GM21515 (cell line): ENCODE results near the gene RNF212.
"Not testable (repeated sequence)": the region's sequence is repeated elsewhere in the genome, so short reads cannot be mapped to it uniquely, and the experiment has no call there.

ENCODE experiments used
- ATAC-seq: cut with Tn5 transposase; IDR thresholded peaks from one replicate; pipeline ENCODE4 v1.9.1; 2021; ENCODE audit not compliant: unreplicated experiment

Gene RNF212, protein sequence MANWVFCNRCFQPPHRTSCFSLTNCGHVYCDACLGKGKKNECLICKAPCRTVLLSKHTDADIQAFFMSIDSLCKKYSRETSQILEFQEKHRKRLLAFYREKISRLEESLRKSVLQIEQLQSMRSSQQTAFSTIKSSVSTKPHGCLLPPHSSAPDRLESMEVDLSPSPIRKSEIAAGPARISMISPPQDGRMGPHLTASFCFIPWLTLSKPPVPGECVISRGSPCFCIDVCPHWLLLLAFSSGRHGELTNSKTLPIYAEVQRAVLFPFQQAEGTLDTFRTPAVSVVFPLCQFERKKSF

DNA sequence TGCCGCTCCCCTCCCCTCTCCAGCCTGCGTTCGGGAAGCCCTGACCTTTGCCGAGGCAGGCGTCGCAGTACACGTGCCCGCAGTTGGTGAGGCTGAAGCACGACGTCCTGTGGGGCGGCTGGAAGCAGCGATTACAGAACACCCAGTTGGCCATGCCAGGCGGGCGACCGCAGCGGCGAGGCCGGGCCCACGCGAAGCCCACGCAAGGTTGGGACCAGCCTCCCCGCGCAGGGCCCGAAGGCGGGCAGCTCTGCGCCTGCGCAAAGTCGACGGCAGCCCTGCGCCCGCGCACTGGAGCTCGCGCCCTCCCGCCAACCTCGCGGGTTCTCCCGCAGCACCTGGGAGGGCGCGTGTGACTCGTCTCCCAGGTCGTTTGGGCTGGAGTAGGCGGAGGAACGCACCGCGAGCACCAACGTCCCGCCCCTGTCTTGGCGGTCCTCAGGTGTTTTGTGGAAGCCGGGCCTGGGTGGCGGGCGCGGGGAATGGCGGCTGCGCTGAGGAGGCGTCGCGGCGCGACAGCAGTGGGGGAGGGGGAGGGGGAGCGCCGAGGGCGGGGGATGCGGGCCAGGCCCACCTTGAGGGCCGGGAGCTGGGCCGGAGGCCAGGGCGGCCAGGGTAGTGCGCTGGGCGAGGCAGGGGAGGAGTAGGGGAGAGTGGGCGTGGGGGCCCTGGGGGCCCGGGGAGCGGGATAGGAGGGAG, at the start of gene RNF212:
Gene RNF212, minus strand, starts transcription at position 254 of the 699 bp plus-strand sequence. Its CDS starts 100 bp downstream, at position 154.
- ATAC-seq = no peak

DNA sequence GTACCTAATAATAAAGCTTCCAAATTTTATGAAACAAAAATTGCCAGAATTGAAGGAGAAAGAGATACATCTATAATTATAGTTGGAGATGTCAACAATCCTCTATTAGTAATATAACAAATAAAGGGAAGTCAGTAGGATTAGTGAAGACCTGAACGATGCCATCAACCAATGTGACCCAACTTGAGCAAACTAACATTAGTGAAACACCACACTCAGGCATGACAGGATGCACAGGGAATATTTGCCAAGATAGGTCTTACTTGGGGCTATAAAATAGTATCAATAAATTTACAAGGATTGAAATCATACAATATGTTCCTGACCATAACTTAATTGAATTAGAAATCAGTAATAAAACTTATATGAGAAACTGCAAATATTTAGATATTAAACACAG, 47.0 kb upstream of the RNF212 start:
- ATAC-seq = no peak

DNA sequence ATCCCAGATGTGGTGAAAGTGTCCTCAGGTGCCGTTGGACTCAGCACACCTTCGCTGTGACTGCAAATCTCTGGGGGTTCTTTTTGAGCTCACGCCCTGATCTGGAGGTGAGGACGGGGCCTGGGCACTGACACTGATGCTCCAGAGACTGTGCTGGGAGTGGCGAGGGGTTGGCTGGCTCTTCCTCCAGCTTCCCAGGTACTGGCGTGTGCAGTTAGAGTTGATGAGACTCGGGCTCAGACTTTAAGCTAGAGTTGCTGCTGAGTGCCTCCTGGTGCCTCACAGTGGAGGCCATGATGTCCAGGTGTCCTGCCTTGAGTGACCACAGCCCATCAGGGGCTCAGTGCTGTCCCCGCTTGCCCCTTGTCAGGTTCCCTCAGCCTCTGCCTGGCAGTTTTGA, 42.7 kb upstream of the RNF212 start:
- no peak for ATAC-seq

DNA sequence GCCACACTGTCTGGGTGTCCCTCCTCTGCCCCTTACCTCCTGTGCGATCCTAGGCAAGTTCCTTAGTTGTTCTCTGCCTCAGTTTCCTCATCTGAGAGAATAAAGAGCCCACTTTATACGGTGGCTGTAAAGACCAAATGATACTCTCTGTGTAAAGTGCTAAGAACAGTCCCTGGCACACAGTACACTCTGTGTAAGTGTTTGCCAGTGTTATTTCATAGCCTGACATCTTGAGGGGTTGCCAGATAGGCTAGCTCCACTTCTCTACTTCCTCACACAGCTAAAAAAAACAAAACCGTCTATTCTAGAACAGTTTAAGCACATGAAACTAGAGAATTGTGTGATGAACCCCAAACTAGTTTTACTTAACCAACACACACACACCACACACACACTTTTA, 42.0 kb upstream of the RNF212 start:
- no peak for ATAC-seq

DNA sequence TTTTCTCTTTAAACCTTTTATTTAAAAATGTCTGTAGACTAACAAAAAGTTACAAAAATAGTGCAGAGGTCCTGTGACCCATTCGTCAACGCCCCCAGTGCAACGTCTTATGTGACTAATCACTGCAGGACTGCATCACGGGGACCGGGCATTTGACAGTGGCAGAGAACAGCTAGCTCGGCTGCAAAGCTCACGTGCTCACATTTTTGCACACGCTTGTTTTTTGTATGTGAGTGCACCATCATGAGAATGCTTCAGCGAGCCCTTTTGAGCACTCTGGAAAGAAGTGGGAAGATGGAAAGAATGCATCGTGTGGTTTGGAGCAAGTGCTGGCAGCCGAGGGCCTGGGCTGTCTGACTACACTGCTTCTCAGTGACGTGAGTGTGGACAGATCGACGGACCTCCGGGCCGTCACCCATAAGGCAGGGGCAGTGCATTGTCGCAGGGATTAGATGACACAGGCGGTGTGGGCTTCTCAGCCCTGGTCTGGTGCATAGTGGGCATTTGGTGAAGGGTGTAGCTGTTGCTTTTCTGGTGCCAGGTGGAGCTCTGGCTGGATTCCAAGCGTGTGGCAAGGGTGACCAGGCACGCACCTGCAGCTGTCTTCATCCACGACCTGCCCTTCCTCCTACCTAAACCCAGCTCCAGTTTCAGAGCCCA, 41.3 kb upstream of the RNF212 start:
- ATAC-seq = no peak

DNA sequence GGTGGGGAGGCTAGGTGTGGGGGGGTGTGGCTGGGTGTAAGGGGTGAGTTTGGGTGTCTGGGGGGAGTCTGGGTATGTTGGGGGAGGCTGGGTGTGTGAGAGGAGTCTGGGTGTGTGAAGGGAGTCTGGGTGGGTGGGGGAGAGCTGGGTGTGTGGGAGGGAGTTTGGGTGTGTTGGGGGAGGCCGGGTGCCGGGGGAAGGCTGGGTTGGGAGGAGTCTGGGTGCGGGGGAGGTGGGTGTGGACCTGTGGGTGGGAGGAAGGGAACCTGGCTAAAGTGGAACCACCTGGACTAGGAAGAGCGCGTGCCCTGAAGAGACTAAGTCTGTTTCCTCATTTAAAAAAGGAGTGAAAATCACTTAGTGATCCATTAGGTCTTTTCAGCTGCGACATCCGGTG, 40.8 kb upstream of the RNF212 start:
- no peak for ATAC-seq

DNA sequence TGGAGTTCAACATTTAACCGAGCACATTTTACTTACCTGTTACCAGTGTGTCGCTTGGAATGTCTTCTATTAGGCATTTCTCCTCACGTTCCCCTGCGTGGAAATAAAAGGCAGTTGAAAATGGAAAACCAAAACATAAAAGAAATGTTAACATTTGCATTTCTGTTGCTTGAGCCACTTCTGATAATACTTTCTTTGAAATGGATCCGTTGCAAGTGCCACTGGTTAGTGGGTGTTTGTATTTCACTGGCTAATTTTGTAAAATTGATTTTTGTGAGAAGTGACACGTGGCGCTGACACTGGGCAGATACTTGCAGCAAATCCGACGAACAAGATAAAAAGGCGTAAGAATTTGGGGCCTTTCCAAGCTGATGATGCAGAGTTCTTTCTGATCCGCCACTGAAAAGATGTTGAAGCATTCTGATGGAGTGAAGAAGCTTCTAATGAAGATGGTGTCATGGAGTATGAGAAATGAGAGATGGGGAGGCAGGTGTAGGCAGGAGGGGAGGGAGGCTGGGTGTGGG, 40.3 kb upstream of the RNF212 start:
- no peak for ATAC-seq

DNA sequence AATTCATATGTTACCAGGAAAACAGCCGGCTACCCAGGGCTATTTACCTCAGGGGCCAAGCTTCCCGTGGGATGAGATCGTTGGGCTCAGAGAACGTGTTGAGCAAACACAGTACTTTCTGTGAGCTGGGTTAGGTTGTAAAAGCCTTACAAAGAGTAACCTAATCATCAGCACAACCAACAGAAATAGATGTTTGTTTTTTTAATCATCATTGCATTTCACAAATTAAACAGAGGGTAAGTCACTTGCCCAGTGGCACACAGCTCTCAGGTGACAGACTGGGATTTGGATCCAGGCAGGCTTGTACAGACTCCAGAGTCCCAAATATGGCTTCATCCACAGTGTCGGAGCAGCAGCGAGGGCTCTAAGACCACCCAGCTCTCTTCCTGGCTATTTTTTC, 38.9 kb upstream of the RNF212 start:
- no peak for ATAC-seq

DNA sequence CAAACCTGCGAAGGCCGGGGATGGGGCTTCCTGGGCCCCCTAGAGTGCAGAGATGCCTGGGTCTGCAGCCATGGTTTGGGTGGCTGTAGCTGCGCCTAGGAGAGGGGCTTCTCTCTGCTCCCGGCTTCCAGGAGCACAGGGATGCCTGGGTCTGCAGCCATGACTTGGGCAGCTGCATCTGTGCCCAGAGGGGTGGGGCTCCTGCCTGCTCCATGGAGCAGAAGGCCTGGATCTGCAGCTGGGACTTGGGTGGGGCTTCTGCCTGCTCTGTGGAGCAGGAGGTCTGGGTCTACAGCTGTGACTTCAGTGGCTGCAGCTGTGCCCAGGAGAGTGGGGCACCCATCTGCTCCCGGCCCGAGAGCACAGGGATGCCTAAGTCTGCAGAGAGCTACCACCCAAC, 38.2 kb upstream of the RNF212 start:
- ATAC-seq = no peak

DNA sequence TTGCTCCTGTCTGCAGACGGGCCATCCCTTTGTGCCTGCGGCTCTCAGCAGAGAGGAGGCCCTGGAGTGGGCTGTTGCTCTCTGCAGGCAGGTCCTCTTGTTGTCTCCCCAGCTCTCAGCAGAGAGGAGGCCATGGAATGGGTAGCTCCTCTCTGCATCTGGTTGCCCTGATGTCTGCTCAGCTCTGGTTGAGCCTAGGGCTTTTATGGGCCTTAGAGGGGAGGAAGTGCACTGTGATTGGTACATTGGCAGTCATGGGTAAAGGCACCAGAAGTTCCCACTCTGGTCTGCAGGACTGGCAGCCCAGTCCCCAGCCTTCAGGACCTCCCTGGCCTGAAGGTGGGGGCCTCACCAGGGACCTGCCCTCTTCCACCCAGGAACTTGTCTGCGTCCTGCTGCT, 37.5 kb upstream of the RNF212 start:
- ATAC-seq = no peak

DNA sequence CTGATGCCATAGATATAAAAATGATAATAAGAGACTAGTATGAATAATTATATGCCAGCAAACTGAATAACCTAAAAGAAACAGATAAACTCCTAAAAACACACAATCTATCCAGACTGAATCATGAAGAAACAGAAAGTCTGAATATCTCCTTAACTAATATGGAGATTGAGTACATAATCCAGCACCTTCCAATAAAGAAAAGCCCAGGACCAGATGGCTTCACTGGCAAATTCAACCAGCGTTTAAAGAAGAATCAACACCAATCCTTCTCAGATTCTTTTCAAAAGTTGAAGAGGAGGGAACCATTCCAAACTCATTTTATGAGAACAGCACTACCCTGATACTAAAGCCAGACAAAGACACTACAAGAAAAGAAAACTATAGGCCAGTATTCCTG, 26.5 kb upstream of the RNF212 start:
- no peak for ATAC-seq

DNA sequence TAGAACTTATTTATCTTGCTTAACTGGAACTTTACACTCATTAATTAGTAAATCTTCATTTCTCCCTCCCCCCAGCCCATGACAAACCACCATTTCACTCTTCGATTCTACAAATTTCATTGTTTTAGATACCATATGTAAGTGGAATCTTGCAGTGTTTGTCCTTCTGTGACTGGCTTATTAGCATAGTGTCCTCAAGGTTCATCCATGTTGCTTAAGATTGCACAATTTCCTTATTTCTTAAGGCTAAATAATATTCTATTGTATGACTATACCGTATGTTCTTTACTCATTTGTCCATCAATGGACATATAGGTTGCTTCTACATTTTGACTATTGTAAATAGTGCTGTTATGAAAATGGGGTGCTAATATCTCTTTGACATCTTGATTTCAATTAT, 24.5 kb upstream of the RNF212 start:
- no peak for ATAC-seq

DNA sequence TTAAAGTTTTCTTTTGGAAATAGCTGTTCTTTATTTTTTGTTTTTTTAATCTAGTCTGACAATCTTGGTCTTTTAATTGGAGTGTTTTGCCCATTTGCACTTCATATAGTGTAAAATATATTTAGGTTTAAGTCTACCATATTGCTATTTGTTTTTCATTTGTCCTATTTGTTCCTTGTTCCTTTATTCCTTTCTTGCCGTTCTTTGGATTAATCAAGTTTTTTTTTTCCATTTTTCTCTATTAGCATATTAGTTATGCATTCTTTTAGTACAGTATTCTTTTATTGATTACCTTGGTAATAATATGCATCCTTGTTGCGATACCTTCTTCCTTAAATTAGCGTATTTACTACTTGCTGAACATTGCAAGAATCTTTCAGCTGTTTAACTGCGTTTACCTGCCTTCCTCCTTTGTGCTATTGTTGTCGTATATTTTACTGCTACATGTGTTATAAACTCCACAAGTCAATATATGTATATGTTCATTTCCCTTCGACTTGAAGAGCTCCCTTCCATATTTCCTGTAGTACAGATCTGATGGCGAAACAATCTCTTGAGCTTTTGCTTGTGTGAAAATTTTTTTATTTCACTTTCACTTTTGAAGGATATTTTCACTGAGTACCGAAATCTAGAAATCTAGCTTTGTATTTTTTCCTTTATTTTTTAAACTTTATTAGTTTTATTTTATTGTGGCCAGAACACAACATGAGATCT, 23.9 kb upstream of the RNF212 start:
- ATAC-seq = no peak

DNA sequence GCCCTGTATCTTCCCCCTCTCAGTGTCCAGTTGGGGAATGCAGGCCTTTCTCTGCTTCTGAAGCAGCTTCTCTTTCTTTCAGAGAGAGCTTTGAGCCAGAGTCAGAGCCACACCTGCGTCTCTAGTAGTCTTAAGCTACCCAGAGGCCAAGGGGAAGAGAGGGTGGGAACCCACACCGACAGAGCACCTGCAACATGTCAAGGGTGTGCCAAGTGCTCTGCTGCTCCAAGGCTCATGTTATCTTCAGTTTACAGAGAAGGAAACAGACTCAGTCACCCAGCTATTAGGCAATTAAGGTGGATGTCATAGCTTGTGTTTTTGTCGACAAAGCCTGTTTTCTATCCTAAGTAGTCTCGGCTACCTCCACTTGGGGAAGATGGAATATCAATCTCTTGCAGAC, 22.7 kb upstream of the RNF212 start:
- ATAC-seq = no peak

DNA sequence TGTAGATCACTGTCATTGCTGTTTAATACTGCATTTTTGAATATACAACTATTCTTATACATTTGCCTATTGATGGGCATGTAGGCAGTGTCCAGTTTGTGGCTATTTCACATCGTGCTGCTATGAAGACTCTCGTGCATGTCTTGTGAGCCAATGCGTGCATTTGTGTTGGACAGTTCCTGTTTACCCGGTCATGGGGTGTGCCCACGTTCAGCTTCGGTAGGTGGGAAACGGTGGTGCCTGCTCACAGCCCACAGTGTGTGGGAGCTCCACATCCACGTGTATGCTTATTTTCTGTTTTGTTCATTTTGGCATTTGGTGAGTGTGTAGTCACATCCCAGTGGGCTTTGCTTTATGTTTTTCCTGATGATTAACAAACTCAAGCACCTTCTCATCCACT, 19.7 kb upstream of the RNF212 start:
- no peak for ATAC-seq

DNA sequence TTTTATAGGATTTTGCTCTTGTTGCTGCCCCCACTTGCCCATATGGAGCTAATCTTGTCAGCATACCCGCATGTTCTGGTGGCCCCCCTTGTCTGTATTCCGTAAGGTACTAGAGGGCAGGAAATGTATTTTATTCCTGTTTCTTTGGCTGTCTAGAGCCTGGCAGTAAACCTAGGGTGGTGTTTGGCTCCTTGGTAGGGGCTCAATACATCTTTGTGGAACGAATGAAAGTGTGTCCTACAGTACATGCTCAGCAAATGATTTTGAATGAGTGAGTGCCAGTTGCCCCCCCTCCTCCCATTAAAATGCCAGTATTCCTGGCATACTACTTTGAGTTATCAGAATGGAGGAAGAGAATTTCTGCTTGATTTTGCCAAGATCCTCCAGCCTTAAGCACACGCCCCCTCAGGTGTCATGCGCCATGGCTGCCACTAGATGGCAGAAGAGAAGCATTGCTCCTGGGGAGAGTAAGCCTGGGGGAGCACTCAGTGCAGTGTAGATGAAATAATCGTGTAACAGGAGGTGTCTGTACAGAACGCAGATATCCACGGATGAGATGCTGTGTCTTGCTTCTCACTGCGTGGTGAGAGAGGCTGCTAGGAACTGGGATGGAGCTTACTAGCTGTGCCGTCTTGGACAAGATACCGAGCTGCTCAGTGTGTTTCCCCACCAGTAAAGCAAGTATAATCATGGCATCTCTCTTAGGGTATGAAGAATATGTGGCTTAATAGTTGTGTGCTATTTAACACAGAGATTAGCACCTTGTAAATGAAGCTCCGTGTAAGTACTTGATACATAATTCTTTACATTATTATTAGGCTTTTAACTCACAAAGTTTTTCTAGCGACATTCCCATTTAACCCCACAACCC, 17.2 kb upstream of the RNF212 start:
- peak; percentile 90 for ATAC-seq

DNA sequence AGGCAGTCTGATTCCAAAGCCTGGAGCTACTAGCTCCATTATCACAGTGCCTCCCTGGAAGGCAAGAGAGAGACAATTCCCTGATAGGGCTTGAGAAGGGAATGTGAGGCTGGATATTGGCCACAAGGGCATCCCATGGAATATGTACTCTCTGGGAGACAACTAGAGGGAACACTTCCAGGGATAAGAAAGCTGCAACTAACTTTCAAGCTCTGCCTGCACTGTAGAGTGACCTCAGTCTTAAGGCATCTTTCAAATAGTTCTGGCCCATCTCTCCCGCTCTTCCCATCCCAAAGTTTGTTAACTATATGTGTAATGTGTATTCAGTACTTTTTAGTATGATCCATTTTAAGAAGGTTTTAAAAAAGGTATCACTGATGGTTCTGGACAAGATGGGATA, 13.1 kb upstream of the RNF212 start:
- ATAC-seq = no peak

DNA sequence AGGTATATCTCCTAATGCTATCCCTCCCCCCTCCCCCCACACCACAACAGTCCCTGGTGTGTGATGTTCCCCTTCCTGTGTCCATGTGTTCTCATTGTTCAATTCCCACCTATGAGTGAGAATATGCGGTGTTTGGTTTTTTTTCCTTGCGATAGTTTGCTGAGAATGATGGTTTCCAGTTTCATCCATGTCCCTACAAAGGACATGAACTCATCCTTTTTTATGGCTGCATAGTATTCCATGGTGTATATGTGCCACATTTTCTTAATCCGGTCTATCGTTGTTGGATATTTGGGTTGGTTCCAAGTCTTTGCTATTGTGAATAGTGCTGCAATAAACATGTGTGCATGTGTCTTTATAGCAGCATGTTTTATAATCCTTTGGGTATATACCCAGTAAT, 12.1 kb upstream of the RNF212 start:
- not testable (repeated sequence) for ATAC-seq

DNA sequence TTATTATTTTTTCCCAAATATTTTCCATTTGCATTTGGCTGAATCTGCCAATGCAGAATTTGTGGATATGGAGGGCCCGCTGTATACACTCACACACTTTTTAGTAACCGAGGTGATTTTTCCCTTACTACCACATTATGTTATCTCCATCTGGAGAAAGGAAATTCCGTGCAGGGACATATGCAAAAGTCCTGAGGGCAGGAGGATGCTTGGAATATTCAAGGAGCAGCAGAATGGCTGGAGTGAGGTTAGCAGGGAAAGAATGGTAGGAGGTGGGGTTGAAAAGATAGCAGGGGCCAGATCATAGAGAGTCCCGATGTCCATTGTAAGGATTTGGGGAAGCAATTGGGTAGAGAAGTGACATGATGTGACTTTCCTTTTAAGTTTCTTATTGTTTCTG, 11.5 kb upstream of the RNF212 start:
- no peak for ATAC-seq

DNA sequence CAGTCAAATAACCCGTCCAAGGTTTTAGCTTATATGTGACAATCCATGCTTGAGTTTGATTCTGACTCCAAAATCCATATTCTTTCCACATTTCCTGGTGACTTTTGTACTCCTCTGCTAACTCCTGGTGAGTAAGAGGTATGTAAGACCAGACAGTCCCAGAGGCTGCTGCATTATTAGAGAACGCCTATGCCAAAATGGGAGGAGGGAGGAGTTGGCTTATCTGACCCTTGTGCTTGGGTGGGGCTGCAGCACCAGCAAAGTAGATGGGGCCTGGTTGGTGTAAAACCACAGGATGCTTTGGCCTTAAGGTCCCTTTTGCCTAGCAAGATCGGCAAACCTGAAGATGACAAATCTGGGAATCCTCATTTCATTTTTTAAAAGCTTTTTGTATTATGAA, 9.1 kb upstream of the RNF212 start:
- no peak for ATAC-seq
